Common myeloid progenitor, CD34-positive (primary cell): Measurements from ENCODE around the gene AMFR.

Experiments used
- CTCF ChIA-PET: fragments of 350-600 bp; sonication (Branson Sonifier 250); formaldehyde crosslinking; loops from one replicate; lab custom pipeline; 2021; ENCODE audit warnings: antibody characterized with exemption; lab: Charles Lee
- POLR2A ChIA-PET: fragments of 350-600 bp; sonication (Branson Sonifier 250); formaldehyde crosslinking; loops from one replicate; lab custom pipeline; 2021; ENCODE audit warnings: antibody characterized with exemption; lab: Charles Lee
- DNase-seq, 3 donors: peaks; one replicate each; pipeline versions ENCODE4 v3.0.0 to v3.0.0-alpha.2; 2013
- H3K27ac ChIP-seq, 2 experiments: 1 replicate in 1 of 2; 2 replicates in 1 of 2; pipeline ENCODE4 v1.7.0; 2013; ENCODE audit warnings: inconsistent platforms in 2 of 2, low read length in 2 of 2, mild to moderate bottlenecking in 2 of 2, low read depth in 1 of 2, moderate library complexity in 1 of 2; ENCODE audit not compliant: severe bottlenecking in 2 of 2, insufficient read depth in 1 of 2, poor library complexity in 1 of 2
- H3K27me3 ChIP-seq, 5 experiments: replicated peaks in 2 of 5; 1 replicate in 3 of 5; 2 replicates in 2 of 5; pipeline versions ENCODE4 v1.6.1 to v1.7.0; 2013; ENCODE audit warnings: low read length in 4 of 5, mild to moderate bottlenecking in 2 of 5, moderate library complexity in 2 of 5, inconsistent platforms in 1 of 5; ENCODE audit not compliant: insufficient read depth in 5 of 5, control insufficient read depth in 4 of 5
- H3K36me3 ChIP-seq, 4 experiments: 1 replicate in 2 of 4; 2 replicates in 2 of 4; pipeline versions ENCODE4 v1.6.1 to v1.7.0; 2013; ENCODE audit warnings: low read length in 3 of 4, control low read depth in 1 of 4, mild to moderate bottlenecking in 1 of 4; ENCODE audit not compliant: control insufficient read depth in 4 of 4, insufficient read depth in 4 of 4
- H3K4me1 ChIP-seq, 4 experiments: 1 replicate in 3 of 4; 2 replicates in 1 of 4; pipeline versions ENCODE4 v1.6.1 to v1.7.1; 2013; ENCODE audit warnings: low read length in 3 of 4, mild to moderate bottlenecking in 3 of 4, control low read depth in 1 of 4, inconsistent platforms in 1 of 4, moderate library complexity in 1 of 4; ENCODE audit not compliant: control insufficient read depth in 4 of 4, insufficient read depth in 4 of 4; ENCODE audit errors: control extremely low read depth in 1 of 4
- H3K4me3 ChIP-seq, 7 experiments: 1 replicate in 4 of 7; 2 replicates in 3 of 7; pipeline versions ENCODE4 v1.5.1 to v1.7.0; 2013; ENCODE audit warnings: mild to moderate bottlenecking in 7 of 7, low read length in 6 of 7, moderate library complexity in 6 of 7, inconsistent platforms in 2 of 7, low read depth in 2 of 7, control low read depth in 1 of 7; ENCODE audit not compliant: insufficient read depth in 4 of 7, control insufficient read depth in 1 of 7; ENCODE audit errors: extremely low read depth in 1 of 7
- H3K9me3 ChIP-seq, 5 experiments: 1 replicate in 4 of 5; 2 replicates in 1 of 5; pipeline versions ENCODE4 v1.6.1 to v1.7.1; 2013; ENCODE audit warnings: low read length in 4 of 5, mild to moderate bottlenecking in 2 of 5, inconsistent platforms in 1 of 5, low read depth in 1 of 5, moderate library complexity in 1 of 5; ENCODE audit not compliant: control insufficient read depth in 4 of 5, insufficient read depth in 2 of 5; ENCODE audit errors: control extremely low read depth in 1 of 5
- WGBS: methylation state at CpG from one replicate; pipeline ENCODE4 v1.1.5; 2013; ENCODE audit not compliant: insufficient coverage; 5-methylcytosine and 5-hydroxymethylcytosine counted together

Gene AMFR

DNA sequence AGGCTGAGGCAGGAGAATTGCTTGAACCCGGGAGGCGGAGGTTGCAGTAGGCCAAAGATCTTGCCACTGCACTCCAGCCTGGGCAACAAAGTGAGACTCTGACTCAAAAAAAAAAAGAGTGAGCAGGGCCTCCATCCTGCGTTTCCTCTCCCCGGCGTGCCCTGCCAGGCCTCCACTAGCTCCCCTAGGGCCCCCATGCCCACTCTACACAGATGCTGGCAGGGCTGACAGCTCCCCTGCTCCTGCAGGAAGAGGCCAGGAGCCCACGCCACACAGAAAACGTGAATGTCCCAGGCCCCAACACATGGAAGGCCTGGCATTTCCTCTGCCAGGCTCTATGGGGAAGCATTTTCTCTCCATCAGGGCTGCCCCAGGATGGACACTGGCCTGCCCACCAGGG is 109.4 kb downstream of the AMFR start:
- H3K4me1 ChIP-seq: peaks cover 0 to 21% (median 11%) of the 10 kb centered on the region in 4 experiments
- 78% methylated on average over 4 of the region's 7 CpGs for WGBS
- DNase-seq: no peak
- ChIA-PET POLR2A (no interaction called here), CTCF (interaction anchor here (1.1 to 9.5 kb wide), 4 partner anchors 15 to 275 kb away, joined by 3 to 66 read pairs (median 3); no protein-coding TSS in a partner anchor)
- H3K27ac ChIP-seq: no peak overlapping the region
- no peak overlapping the region for H3K4me3 ChIP-seq
- H3K9me3 ChIP-seq: no peaks in the 10 kb centered on the region
- H3K27me3 ChIP-seq: peaks cover 0 to 5% (median 0%) of the 10 kb centered on the region in 5 experiments
- no peaks in the 10 kb centered on the region for H3K36me3 ChIP-seq

DNA sequence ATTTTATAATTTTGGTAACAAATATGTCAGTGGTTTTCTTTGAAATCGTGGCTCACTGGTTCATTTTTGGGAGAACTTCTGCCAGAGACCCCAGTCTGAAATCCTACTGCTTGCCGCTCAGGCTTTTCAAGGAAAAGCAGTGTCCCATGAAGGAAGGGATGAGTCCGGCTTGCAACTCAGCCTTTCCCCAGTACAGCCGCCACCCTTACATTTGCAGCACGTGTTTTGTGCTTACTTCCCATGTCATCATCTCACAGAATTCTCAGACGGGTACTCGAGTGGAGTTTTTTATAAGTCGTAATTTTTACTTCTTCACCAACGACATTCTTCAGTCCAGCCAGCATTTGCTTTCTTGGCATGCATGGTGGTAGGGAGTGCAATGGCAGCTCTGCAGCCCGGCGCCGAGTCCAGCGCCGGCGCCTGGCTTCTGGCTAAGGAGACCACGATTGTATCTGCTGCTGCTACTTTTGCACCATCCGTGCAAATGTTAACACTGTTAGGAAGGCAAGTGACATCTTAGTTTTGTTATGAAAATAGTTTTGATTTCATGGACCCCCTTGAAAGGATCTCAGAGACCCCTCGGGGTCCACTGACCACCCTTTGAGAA is 111.0 kb downstream of the AMFR start:
- no peak overlapping the region for H3K27ac ChIP-seq
- DNase-seq: no peak
- H3K4me3 ChIP-seq: no peak overlapping the region
- H3K27me3 ChIP-seq: peaks cover 0 to 5% (median 0%) of the 10 kb centered on the region in 5 experiments
- H3K4me1 ChIP-seq: peaks cover 0 to 15% (median 5%) of the 10 kb centered on the region in 4 experiments
- 97% methylated on average over 16 of the region's 18 CpGs for WGBS
- CTCF ChIA-PET: interaction anchor here (0.9 to 2.0 kb wide), 4 partner anchors 9 to 35 kb away, joined by 3 to 6 read pairs (median 4); no protein-coding TSS in a partner anchor
- no peaks in the 10 kb centered on the region for H3K36me3 ChIP-seq
- POLR2A ChIA-PET: no interaction called here
- no peaks in the 10 kb centered on the region for H3K9me3 ChIP-seq

DNA sequence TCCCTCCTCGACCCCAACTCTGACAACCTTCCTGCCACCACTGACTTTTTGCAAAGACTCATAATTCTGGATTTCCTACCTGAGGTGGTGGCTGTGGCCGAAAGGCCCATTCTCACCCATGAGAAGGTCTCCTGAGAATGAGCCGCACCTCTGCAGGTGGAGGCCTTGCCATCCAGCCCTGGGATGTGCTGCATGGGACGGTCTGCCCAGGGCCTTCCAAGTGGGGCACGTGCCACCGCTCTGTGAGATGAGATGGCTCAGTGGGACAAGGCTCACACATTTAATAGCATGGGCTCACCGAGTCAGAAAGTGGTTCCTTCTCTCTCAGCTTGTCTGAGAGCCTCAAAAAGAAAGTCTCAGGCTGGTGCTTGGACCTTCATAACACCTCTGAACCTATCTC is 112.8 kb downstream of the AMFR start:
- no peaks in the 10 kb centered on the region for H3K9me3 ChIP-seq
- 99% methylated on average over 7 of the region's 7 CpGs for WGBS
- H3K27ac ChIP-seq: no peak overlapping the region
- no peak overlapping the region for H3K4me3 ChIP-seq
- DNase-seq: no peak
- ChIA-PET POLR2A (no interaction called here), CTCF (interaction anchor here (1.9 to 2.2 kb wide), 3 partner anchors 11 to 13 kb away, joined by 5 to 9 read pairs (median 6); no protein-coding TSS in a partner anchor)
- H3K27me3 ChIP-seq: peaks cover 0 to under 1% (median 0%) of the 10 kb centered on the region in 5 experiments
- H3K4me1 ChIP-seq: peaks cover 0 to 10% (median under 1%) of the 10 kb centered on the region in 4 experiments
- H3K36me3 ChIP-seq: no peaks in the 10 kb centered on the region

DNA sequence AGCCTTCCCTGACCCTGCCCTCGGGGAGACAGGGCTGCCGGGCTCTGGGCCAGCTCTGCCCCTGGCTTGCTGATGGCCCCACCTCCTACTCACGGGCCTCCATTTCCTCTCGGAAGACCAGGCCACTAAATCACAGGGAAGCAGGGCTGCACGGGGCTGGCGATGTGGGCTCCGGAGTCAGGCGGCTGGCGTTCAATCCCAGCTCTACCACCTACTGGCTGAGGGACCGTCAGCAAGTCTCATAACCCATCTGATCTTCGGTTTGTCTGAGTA is 113.4 kb downstream of the AMFR start:
- Histone ChIP-seq H3K27me3 (no peaks in the 10 kb centered on the region), H3K4me1 (peaks cover 0 to 10% (median under 1%) of the 10 kb centered on the region in 4 experiments), H3K9me3 (no peaks in the 10 kb centered on the region), H3K36me3 (no peaks in the 10 kb centered on the region), H3K4me3 (peak overlapping the region in 1 of 7 experiments; percentile 16), H3K27ac (no peak overlapping the region)
- ChIA-PET POLR2A (no interaction called here), CTCF (interaction anchor here (0.9 to 2.2 kb wide), 4 partner anchors 10 to 38 kb away, joined by 3 to 9 read pairs (median 8); no protein-coding TSS in a partner anchor)
- peak in 1 of 3 donors; percentile 31 for DNase-seq
- 35% methylated on average over 7 of the region's 11 CpGs for WGBS
